CD4-positive, alpha-beta T cell treated with Interleukin-2 at 100 ng/mL for 4 hours (primary cell): ENCODE measurements around the gene LRRC4C.

Experiments
- DNase-seq: peaks from one replicate; pipeline ENCODE4 v3.0.0-alpha.2; 2020; ENCODE audit warnings: low spot score

Gene LRRC4C

GRCh38 chr11:41116970-41117369 is 342.5 kb downstream of the LRRC4C start:
- no peak for DNase-seq

- DNase-seq = no peak
Observed at GRCh38 chr11:41115066-41115465, 344.4 kb downstream of the LRRC4C start.

GRCh38 chr11:41113160-41113559 is 346.3 kb downstream of the LRRC4C start:
- no peak for DNase-seq

GRCh38 chr11:41110527-41110926 is 348.9 kb downstream of the LRRC4C start:
- DNase-seq = no peak

- DNase-seq = no peak
Observed at GRCh38 chr11:41102471-41102870, 357.0 kb downstream of the LRRC4C start.

GRCh38 chr11:41099654-41100053 is 359.8 kb downstream of the LRRC4C start:
- no peak for DNase-seq

GRCh38 chr11:41085123-41085522 is 374.3 kb downstream of the LRRC4C start:
- no peak for DNase-seq

GRCh38 chr11:41081756-41082285 is 377.6 kb downstream of the LRRC4C start:
- no peak for DNase-seq

GRCh38 chr11:41074318-41074717 is 385.1 kb downstream of the LRRC4C start:
- no peak for DNase-seq

- no peak for DNase-seq
Observed at GRCh38 chr11:41065432-41065831, 394.0 kb downstream of the LRRC4C start.

GRCh38 chr11:41058138-41058537 is 401.3 kb downstream of the LRRC4C start:
- no peak for DNase-seq

- no peak for DNase-seq
Observed at GRCh38 chr11:41056892-41057569, 402.4 kb downstream of the LRRC4C start.

GRCh38 chr11:41053894-41054293 is 405.6 kb downstream of the LRRC4C start:
- no peak for DNase-seq

GRCh38 chr11:41051919-41052635 is 407.4 kb downstream of the LRRC4C start:
- DNase-seq = no peak

GRCh38 chr11:41050791-41051190 is 408.7 kb downstream of the LRRC4C start:
- DNase-seq = no peak

- no peak for DNase-seq
Observed at GRCh38 chr11:41047229-41047628, 412.2 kb downstream of the LRRC4C start.

GRCh38 chr11:41045266-41045665 is 414.2 kb downstream of the LRRC4C start:
- no peak for DNase-seq

GRCh38 chr11:41044747-41045146 is 414.7 kb downstream of the LRRC4C start:
- no peak for DNase-seq

- DNase-seq = no peak
Observed at GRCh38 chr11:41042688-41043087, 416.8 kb downstream of the LRRC4C start.

- DNase-seq = no peak
Observed at GRCh38 chr11:41040474-41040873, 419.0 kb downstream of the LRRC4C start.

GRCh38 chr11:41039592-41039991 is 419.9 kb downstream of the LRRC4C start:
- DNase-seq = no peak

- DNase-seq = no peak
Observed at GRCh38 chr11:41031551-41032060, 427.8 kb downstream of the LRRC4C start.

- no peak for DNase-seq
Observed at GRCh38 chr11:41020259-41020658, 439.2 kb downstream of the LRRC4C start.
